ENCODE data around the gene NRDC. TPM values are rescaled to one million over a fixed set of nuclear protein-coding genes. Genes with fewer than 3 reads are reported as not detected.

NRDC gene
- total and polyA plus RNA-seq, 9 of the 15 experiments (the other 6 are each of a cell fraction or from before 2014, with no cell fraction given), result 102 to 371 (median 201) TPM

GRCh38 chr1:51750218-51750617 lies 128.3 kb downstream of the NRDC start (continued):
- TF ChIP-seq, protein P1, sequence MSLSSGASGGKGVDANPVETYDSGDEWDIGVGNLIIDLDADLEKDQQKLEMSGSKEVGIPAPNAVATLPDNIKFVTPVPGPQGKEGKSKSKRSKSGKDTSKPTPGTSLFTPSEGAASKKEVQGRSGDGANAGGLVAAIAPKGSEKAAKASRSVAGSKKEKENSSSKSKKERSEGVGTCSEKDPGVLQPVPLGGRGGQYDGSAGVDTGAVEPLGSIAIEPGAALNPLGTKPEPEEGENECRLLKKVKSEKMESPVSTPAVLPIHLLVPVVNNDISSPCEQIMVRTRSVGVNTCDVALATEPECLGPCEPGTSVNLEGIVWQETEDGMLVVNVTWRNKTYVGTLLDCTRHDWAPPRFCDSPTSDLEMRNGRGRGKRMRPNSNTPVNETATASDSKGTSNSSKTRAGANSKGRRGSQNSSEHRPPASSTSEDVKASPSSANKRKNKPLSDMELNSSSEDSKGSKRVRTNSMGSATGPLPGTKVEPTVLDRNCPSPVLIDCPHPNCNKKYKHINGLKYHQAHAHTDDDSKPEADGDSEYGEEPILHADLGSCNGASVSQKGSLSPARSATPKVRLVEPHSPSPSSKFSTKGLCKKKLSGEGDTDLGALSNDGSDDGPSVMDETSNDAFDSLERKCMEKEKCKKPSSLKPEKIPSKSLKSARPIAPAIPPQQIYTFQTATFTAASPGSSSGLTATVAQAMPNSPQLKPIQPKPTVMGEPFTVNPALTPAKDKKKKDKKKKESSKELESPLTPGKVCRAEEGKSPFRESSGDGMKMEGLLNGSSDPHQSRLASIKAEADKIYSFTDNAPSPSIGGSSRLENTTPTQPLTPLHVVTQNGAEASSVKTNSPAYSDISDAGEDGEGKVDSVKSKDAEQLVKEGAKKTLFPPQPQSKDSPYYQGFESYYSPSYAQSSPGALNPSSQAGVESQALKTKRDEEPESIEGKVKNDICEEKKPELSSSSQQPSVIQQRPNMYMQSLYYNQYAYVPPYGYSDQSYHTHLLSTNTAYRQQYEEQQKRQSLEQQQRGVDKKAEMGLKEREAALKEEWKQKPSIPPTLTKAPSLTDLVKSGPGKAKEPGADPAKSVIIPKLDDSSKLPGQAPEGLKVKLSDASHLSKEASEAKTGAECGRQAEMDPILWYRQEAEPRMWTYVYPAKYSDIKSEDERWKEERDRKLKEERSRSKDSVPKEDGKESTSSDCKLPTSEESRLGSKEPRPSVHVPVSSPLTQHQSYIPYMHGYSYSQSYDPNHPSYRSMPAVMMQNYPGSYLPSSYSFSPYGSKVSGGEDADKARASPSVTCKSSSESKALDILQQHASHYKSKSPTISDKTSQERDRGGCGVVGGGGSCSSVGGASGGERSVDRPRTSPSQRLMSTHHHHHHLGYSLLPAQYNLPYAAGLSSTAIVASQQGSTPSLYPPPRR (CRISPR knock-in tag; IDR thresholded peaks at IDR 0.05; ENCODE audit: borderline replicate concordance), result no peak
- no peak for TF ChIP-seq ARID2 (IDR thresholded peaks at IDR 0.05)
- TF ChIP-seq NFXL1 (CRISPR knock-in tag; IDR thresholded peaks at IDR 0.05), result no peak
- no peak for TF ChIP-seq ZNF586 (CRISPR knock-in tag; conservative IDR thresholded peaks at IDR 0.05)
- TF ChIP-seq, protein P2, sequence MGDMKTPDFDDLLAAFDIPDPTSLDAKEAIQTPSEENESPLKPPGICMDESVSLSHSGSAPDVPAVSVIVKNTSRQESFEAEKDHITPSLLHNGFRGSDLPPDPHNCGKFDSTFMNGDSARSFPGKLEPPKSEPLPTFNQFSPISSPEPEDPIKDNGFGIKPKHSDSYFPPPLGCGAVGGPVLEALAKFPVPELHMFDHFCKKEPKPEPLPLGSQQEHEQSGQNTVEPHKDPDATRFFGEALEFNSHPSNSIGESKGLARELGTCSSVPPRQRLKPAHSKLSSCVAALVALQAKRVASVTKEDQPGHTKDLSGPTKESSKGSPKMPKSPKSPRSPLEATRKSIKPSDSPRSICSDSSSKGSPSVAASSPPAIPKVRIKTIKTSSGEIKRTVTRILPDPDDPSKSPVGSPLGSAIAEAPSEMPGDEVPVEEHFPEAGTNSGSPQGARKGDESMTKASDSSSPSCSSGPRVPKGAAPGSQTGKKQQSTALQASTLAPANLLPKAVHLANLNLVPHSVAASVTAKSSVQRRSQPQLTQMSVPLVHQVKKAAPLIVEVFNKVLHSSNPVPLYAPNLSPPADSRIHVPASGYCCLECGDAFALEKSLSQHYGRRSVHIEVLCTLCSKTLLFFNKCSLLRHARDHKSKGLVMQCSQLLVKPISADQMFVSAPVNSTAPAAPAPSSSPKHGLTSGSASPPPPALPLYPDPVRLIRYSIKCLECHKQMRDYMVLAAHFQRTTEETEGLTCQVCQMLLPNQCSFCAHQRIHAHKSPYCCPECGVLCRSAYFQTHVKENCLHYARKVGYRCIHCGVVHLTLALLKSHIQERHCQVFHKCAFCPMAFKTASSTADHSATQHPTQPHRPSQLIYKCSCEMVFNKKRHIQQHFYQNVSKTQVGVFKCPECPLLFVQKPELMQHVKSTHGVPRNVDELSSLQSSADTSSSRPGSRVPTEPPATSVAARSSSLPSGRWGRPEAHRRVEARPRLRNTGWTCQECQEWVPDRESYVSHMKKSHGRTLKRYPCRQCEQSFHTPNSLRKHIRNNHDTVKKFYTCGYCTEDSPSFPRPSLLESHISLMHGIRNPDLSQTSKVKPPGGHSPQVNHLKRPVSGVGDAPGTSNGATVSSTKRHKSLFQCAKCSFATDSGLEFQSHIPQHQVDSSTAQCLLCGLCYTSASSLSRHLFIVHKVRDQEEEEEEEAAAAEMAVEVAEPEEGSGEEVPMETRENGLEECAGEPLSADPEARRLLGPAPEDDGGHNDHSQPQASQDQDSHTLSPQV (IDR thresholded peaks at IDR 0.05), result peak; percentile 73
- TF ChIP-seq PCBP1 (IDR thresholded peaks at IDR 0.05; ENCODE audit: low read depth, low read length, poor library complexity, severe bottlenecking), result no peak
- no peak for TF ChIP-seq ARID4B (CRISPR knock-in tag; IDR thresholded peaks at IDR 0.05)
- TF ChIP-seq CBFA2T3 (IDR thresholded peaks at IDR 0.05), result no peak; the same call in 1 of the 2 replicates
- TF ChIP-seq FOSL1 (tag; conservative IDR thresholded peaks at IDR 0.05), result peak; percentile 94
- peak; percentile 27 for TF ChIP-seq TAF9B (IDR thresholded peaks at IDR 0.05; ENCODE audit: partially characterized antibody)
- peak; percentile 90 for TF ChIP-seq DPF2 (IDR thresholded peaks at IDR 0.05)
- TF ChIP-seq HDAC2 (IDR thresholded peaks at IDR 0.05), result peak; percentile 34; the same call in 1 of the 2 replicates
- TF ChIP-seq HNRNPLL (IDR thresholded peaks at IDR 0.05; ENCODE audit: low read depth, low read length, poor library complexity, severe bottlenecking), result no peak
